Bronchus fibroblast of lung (primary cell): ENCODE results near the gene SPDYE6. TPM values are rescaled to one million over a fixed set of nuclear protein-coding genes. Genes with fewer than 3 reads are reported as not detected.

Experiments used
- total RNA-seq: library from RNA; depleted of rRNA; stranded (reverse); fragments of >200 nt; gene quantifications from 2 replicates; pipeline ENCODE4 v1.2.3, GENCODE V29; 2015

The SPDYE6 gene, protein sequence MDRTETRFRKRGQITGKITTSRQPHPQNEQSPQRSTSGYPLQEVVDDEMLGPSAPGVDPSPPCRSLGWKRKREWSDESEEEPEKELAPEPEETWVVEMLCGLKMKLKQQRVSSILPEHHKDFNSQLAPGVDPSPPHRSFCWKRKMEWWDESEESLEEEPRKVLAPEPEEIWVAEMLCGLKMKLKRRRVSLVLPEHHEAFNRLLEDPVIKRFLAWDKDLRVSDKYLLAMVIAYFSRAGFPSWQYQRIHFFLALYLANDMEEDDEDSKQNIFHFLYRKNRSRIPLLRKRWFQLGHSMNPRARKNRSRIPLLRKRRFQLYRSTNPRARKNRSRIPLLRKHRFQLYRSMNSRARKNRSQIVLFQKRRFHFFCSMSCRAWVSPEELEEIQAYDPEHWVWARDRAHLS
- not detected in 2 replicates for total RNA-seq

DNA sequence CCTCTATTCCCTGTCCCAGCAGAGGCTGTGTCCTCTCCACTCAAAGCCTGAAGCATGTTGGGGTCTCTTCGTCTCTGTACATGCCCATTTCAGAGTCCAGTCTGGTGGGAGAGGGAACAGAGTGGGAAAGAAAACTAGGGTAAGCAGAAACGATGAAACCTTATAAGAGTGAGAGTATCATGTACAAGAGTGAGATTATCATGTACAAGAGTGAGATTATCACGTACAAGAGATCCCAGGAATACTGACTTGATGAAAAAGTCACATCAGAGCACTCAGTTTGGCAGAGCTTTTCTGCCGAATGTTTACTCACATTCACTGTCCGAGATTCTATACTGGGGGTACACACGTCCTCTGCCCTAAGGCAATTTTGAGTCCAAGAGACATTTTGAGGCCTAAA, at the start of gene SPDYE6:
SPDYE6 (minus strand) TSS at position 101 of the 400 bp plus-strand sequence. CDS start 421 bp downstream, outside the sequence.

DNA sequence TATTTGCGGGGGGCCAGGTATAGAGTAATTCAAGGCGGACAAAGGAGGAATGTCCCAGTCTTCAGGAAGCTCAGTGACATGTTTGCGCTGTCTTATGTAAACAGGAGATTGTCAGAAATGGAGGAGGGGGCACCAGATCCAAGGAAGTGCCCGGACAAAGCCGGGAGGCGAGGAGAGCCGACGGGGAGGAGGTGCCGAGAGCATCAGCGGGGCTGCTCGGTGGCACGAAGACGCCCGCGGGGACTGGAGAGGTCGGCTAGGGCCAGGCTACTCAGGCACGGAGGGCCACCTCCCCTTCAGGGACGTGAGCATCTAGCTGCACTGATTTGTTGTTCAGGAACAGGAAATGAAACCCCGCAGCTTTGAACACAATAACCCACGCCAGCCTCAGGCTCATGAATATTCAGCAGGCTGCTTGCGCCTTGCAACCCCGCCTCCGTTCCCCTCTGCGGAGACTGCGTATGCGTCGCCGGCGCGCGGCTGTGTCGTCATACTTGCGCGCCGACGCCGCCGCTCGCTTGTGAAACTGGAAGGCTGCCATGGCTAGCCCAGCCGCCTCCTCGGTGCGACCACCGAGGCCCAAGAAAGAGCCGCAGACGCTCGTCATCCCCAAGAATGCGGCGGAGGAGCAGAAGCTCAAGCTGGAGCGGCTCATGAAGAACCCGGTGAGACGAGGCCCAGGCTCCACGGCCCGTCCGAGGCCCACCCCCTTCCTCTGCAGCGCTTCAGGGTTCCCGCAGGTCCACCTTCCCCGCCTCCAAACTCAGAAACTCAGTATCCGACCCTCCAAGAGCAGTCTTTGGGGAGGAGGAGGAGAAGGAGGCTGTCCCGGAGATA, 39.8 kb upstream of the SPDYE6 start, which contains the start of gene PRKRIP1:
PRKRIP1 (plus strand) TSS at position 491 of the 837 bp plus-strand sequence; CDS start at position 540, 49 bp downstream.

Other genes with a start within 250 kb of the SPDYE6 start
- 2.5 TPM in 2 replicates for gene SH2B2, start 69.6 kb downstream of the SPDYE6 start, total RNA-seq
- gene PRKRIP1, start 39.9 kb upstream of the SPDYE6 start, total RNA-seq, result 9.4 and 10.9 TPM in 2 replicates
- gene ORAI2, start 77.1 kb upstream of the SPDYE6 start, total RNA-seq, result 37.3 and 38.8 TPM in 2 replicates
- 14.3 and 18.2 TPM in 2 replicates for gene ALKBH4, start 108.4 kb upstream of the SPDYE6 start, total RNA-seq
- 11.3 and 12.6 TPM in 2 replicates for gene LRWD1, start 108.5 kb upstream of the SPDYE6 start, total RNA-seq
- 41.2 and 41.4 TPM in 2 replicates for gene POLR2J, start 122.5 kb upstream of the SPDYE6 start, total RNA-seq
- gene RASA4B, start 161.3 kb upstream of the SPDYE6 start, total RNA-seq, result 0.50 and 0.59 TPM in 2 replicates
- gene UPK3BL2, start 187.3 kb upstream of the SPDYE6 start, total RNA-seq, result 0.34 and 0.45 TPM in 2 replicates
- gene SPDYE2, start 194.8 kb upstream of the SPDYE6 start, total RNA-seq, result not detected in 2 replicates
- 7.4 and 14.3 TPM in 2 replicates for gene POLR2J3, start 216.1 kb upstream of the SPDYE6 start, total RNA-seq